HG03439 (cell line): Measurements from ENCODE around the gene LMO1.

Experiments
- ATAC-seq: cut with Tn5 transposase; IDR thresholded peaks from one replicate; pipeline ENCODE4 v1.9.1; 2021; ENCODE audit warnings: mild to moderate bottlenecking, moderate library complexity; ENCODE audit not compliant: unreplicated experiment

LMO1 gene

GRCh38 chr11:8249482-8249881 lies 14.2 kb downstream of the LMO1 start:
- ATAC-seq = no peak

GRCh38 chr11:8248786-8249185 lies 14.9 kb downstream of the LMO1 start:
- no peak for ATAC-seq

- ATAC-seq = no peak
Measured at GRCh38 chr11:8247312-8247711, 16.4 kb downstream of the LMO1 start.

- no peak for ATAC-seq
Measured at GRCh38 chr11:8243458-8243857, 20.2 kb downstream of the LMO1 start.

- no peak for ATAC-seq
Measured at GRCh38 chr11:8242499-8243280, 21.0 kb downstream of the LMO1 start.

GRCh38 chr11:8242118-8242475 lies 21.6 kb downstream of the LMO1 start:
- no peak for ATAC-seq

GRCh38 chr11:8241373-8242117 lies 22.1 kb downstream of the LMO1 start:
- no peak for ATAC-seq

- ATAC-seq = no peak
Measured at GRCh38 chr11:8239536-8240228, 24.0 kb downstream of the LMO1 start.

- no peak for ATAC-seq
Measured at GRCh38 chr11:8239040-8239439, 24.6 kb downstream of the LMO1 start.

- ATAC-seq = no peak
Measured at GRCh38 chr11:8237453-8237852, 26.2 kb downstream of the LMO1 start.

GRCh38 chr11:8235925-8236324 lies 27.8 kb downstream of the LMO1 start:
- ATAC-seq = no peak

- ATAC-seq = no peak
Measured at GRCh38 chr11:8234910-8235309, 28.8 kb downstream of the LMO1 start.

GRCh38 chr11:8234425-8234821 lies 29.3 kb downstream of the LMO1 start:
- ATAC-seq = no peak

GRCh38 chr11:8233691-8234424 lies 29.8 kb downstream of the LMO1 start:
- no peak for ATAC-seq

- no peak for ATAC-seq
Measured at GRCh38 chr11:8232849-8233606, 30.6 kb downstream of the LMO1 start.

- ATAC-seq = no peak
Measured at GRCh38 chr11:8232414-8232813, 31.3 kb downstream of the LMO1 start.

GRCh38 chr11:8231979-8232378 lies 31.7 kb downstream of the LMO1 start:
- ATAC-seq = no peak

- no peak for ATAC-seq
Measured at GRCh38 chr11:8230921-8231847, 32.5 kb downstream of the LMO1 start.

- ATAC-seq = no peak
Measured at GRCh38 chr11:8230178-8230859, 33.4 kb downstream of the LMO1 start.
